CD4-positive, alpha-beta memory T cell (primary cell): ENCODE results near the gene KRT7. TPM values are rescaled to one million over a fixed set of nuclear protein-coding genes. Genes with fewer than 3 reads are reported as not detected.
"Not testable (repeated sequence)": the region's sequence is repeated elsewhere in the genome, so short reads cannot be mapped to it uniquely, and the experiment has no call there.

Experiments used
- CTCF ChIA-PET: fragments of 350-600 bp; sonication (Branson Sonifier 250); formaldehyde crosslinking; loops from one replicate; lab custom pipeline; 2021; ENCODE audit warnings: inconsistent platforms; ENCODE audit not compliant: partially characterized antibody; lab: Charles Lee
- POLR2A ChIA-PET: fragments of 350-600 bp; sonication (Branson Sonifier 250); formaldehyde crosslinking; loops from one replicate; lab custom pipeline; 2021; ENCODE audit not compliant: partially characterized antibody; lab: Charles Lee
- DNase-seq, 5 donors: peaks; one replicate each; pipeline versions ENCODE4 v3.0.0 to v3.0.0-alpha.2; 2020 to 2022; ENCODE audit warnings: mixed read lengths in 1 of 5
- H3K27ac ChIP-seq: one replicate; pipeline ENCODE4 v1.7.0; 2013; ENCODE audit warnings: low read depth, low read length
- H3K27me3 ChIP-seq: 2 replicates; pipeline ENCODE4 v1.7.0; 2013; ENCODE audit warnings: mild to moderate bottlenecking, low read length, moderate library complexity; ENCODE audit not compliant: insufficient read depth
- H3K36me3 ChIP-seq: 2 replicates; pipeline ENCODE4 v1.7.0; 2013; ENCODE audit warnings: mild to moderate bottlenecking, low read length, moderate library complexity; ENCODE audit not compliant: insufficient read depth
- H3K4me1 ChIP-seq: 2 replicates; pipeline ENCODE4 v1.7.0; 2013; ENCODE audit warnings: mild to moderate bottlenecking, low read length, moderate library complexity; ENCODE audit not compliant: insufficient read depth
- H3K4me3 ChIP-seq, 2 donors: one replicate each; pipeline ENCODE4 v1.7.0; 2013; ENCODE audit warnings: low read length in 2 of 2, mild to moderate bottlenecking in 1 of 2
- H3K9me3 ChIP-seq, 2 donors: one replicate each; pipeline ENCODE4 v1.7.0; 2013; ENCODE audit warnings: low read length in 2 of 2, control low read depth in 1 of 2; ENCODE audit not compliant: control insufficient read depth in 1 of 2
- H3K27ac Mint-ChIP-seq, 7 donors: one replicate each; pipeline ENCODE4 v1.8.0; 2020 to 2021; ENCODE audit warnings: mixed read lengths in 7 of 7, mild to moderate bottlenecking in 6 of 7, inconsistent platforms in 3 of 7, moderate library complexity in 3 of 7
- H3K27me3 Mint-ChIP-seq, 2 donors: one replicate each; pipeline ENCODE4 v1.8.0; 2020 to 2021; ENCODE audit warnings: mixed read lengths in 2 of 2
- H3K36me3 Mint-ChIP-seq, 2 donors: one replicate each; pipeline ENCODE4 v1.8.0; 2020 to 2021; ENCODE audit warnings: mixed read lengths in 2 of 2, inconsistent platforms in 1 of 2, mild to moderate bottlenecking in 1 of 2
- H3K4me1 Mint-ChIP-seq, 4 donors: one replicate each; pipeline ENCODE4 v1.8.0; 2020 to 2021; ENCODE audit warnings: mixed read lengths in 4 of 4, mild to moderate bottlenecking in 1 of 4
- H3K4me3 Mint-ChIP-seq, 8 donors: one replicate each; pipeline ENCODE4 v1.8.0; 2020 to 2021; ENCODE audit warnings: mixed read lengths in 8 of 8, mild to moderate bottlenecking in 7 of 8, moderate library complexity in 6 of 8, inconsistent platforms in 3 of 8
- H3K9me3 Mint-ChIP-seq, 8 donors: one replicate each; pipeline ENCODE4 v1.8.0; 2020 to 2021; ENCODE audit warnings: mixed read lengths in 8 of 8, mild to moderate bottlenecking in 5 of 8, inconsistent platforms in 3 of 8, moderate library complexity in 1 of 8
- intact Hi-C: fragments of 100-400 bp; cut with micrococcal nuclease; formaldehyde crosslinking; loops from one replicate; pipeline ENCODE4 v1.15.1; 2023
- polyA plus RNA-seq, 2 donors: library from polyadenylated mRNA; unstranded; fragments of 300-500 nt; fragmentation: Illumina TruSeq; gene quantifications; one replicate each; pipeline ENCODE4 v1.2.3, GENCODE V29; 2021
- total RNA-seq, 2 experiments: library from RNA; stranded (reverse); gene quantifications; one replicate each; pipeline ENCODE4 v1.2.3, GENCODE V29; 2021

The KRT7 gene
- total and polyA plus RNA-seq, 4 experiments from 2014 or later, result not detected

DNA sequence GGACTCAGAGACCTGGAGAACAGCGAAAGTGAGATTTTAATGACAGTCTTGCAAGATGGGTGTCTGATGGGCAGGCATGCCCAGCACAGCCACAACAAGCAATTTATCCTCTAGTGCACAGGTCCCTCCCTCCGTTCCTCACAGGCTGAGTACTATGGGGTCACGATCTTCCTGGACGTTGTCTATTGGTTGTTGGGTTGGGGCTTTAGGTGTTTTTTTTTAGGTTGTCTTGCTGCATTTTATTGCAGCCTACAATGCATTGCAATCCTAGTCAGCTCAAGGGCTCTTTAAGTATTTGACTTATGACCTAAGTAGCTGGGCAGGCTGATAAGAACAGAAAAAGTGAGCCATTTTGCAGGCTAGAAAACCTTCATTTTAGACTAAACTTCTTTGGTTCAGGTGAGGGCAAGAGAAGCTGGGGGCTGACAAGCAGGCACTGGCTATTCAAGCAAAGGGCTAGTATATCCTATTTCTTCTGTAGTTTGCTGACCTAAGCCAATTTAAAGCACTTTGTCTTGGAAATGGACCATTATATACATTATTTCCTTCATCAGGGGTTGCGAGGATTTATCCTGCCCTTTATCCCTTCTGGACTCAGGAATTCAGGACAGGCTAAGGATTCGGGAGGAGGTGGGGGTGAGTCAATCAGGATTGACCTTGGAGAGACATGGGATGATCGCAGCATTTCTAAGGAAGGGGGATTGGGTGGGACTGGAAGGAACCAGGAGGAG lies 6.0 kb downstream of the KRT7 start:
- Histone ChIP-seq H3K9me3 (no peaks in the 10 kb centered on the region), H3K27ac (no peak overlapping the region), H3K36me3 (no peaks in the 10 kb centered on the region), H3K4me1 (peaks cover 14% of the 10 kb centered on the region), H3K4me3 (no peak overlapping the region), H3K27me3 (no peaks in the 10 kb centered on the region)
- POLR2A ChIA-PET, result no interaction called here
- intact Hi-C loops, result no loop called here
- CTCF ChIA-PET, result no interaction called here
- Mint-ChIP-seq H3K4me1 (peaks cover 5 to 9% (median 8%) of the 10 kb centered on the region in 4 donors), H3K27me3 (peaks cover 13 to 14% of the 10 kb centered on the region in 2 donors), H3K9me3 (peaks cover 0 to 2% (median 0%) of the 10 kb centered on the region in 8 donors), H3K27ac (no peak overlapping the region), H3K36me3 (no peaks in the 10 kb centered on the region), H3K4me3 (no peak overlapping the region)
- no peak for DNase-seq

DNA sequence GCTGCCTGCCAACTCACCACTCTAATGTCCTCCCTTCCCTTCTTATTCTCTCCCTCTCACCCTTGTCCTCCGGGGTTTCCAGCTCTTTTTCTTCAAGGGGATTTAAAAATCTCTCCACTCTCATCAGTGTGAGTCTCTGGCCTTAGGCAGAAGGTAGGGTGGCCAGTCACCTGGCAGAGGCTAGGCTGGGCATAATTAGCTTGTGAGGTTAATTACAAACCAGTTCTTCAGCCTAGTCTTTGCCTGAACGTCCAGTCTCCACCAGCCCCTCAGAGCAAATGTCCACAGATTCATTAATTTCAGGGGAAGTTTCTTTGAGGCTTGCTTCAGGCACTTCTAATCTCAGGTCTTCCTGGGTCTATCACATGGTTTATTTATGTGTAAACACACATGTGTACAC lies 6.7 kb downstream of the KRT7 start:
- ChIA-PET CTCF (no interaction called here), POLR2A (interaction anchor here (0.9 kb wide), 1 partner anchor 15 kb away, joined by 4 read pairs; no protein-coding TSS in a partner anchor)
- Histone ChIP-seq H3K9me3 (no peaks in the 10 kb centered on the region), H3K36me3 (no peaks in the 10 kb centered on the region), H3K27me3 (no peaks in the 10 kb centered on the region), H3K27ac (no peak overlapping the region), H3K4me1 (peaks cover 19% of the 10 kb centered on the region), H3K4me3 (no peak overlapping the region)
- intact Hi-C loops, result no loop called here
- H3K27me3 Mint-ChIP-seq, result peaks cover 8 to 9% of the 10 kb centered on the region in 2 donors
- H3K4me1 Mint-ChIP-seq, result peaks cover 9 to 15% (median 13%) of the 10 kb centered on the region in 4 donors
- no peak overlapping the region for H3K27ac Mint-ChIP-seq
- DNase-seq, result no peak
- no peaks in the 10 kb centered on the region for H3K36me3 Mint-ChIP-seq
- peaks cover 0 to 2% (median 0%) of the 10 kb centered on the region in 8 donors for H3K9me3 Mint-ChIP-seq
- H3K4me3 Mint-ChIP-seq, result no peak overlapping the region

DNA sequence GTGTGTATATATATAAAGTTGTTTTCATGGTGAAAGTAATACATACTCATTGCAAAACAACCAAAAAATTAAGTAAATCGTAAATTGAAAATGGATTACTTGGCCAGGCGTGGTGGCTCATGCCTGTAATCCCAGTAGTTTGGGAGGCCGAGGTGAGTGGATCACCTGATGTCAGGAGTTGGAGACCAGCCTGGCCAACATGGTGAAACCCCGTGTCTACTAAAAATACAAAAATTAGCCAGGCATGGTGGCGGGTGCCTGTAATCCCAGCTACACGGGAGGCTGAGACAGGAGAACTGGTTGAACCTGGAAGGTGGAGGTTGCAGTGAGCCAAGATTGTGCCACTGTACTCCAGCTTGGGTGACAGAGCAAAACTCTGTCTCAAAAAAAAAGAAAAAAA lies 7.2 kb downstream of the KRT7 start:
- H3K9me3 Mint-ChIP-seq, intact Hi-C loops: not testable (repeated sequence)

DNA sequence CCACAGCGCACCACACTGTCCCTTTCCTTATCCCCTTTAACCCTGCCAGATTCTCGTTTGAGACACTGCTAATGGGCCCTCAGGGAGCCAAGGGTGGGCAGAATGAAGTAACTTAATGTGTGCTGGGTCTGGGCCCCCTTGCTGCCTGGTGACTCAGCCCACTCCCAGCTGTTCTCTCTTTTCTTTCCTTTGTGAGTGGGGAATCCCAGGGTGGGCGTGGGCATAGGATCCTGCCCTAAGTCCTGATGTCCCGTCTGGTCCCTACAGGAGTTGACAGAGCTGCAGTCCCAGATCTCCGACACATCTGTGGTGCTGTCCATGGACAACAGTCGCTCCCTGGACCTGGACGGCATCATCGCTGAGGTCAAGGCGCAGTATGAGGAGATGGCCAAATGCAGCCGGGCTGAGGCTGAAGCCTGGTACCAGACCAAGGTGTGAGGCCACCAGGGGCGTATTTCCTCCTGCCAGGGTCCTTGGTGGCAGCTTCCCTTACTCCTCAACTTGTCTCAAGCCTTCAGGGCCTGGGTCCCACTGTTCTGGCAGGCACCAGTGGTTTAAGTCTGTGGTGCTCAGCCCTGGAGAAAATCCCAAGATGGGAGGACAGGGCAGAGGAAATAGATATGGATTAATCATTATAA lies 8.3 kb downstream of the KRT7 start:
- H3K4me3 Mint-ChIP-seq, result no peak overlapping the region
- H3K9me3 ChIP-seq, result no peaks in the 10 kb centered on the region
- peaks cover 4 to 5% of the 10 kb centered on the region in 2 donors for H3K27me3 Mint-ChIP-seq
- H3K27me3 ChIP-seq, result no peaks in the 10 kb centered on the region
- no peaks in the 10 kb centered on the region for H3K36me3 ChIP-seq
- ChIA-PET POLR2A (no interaction called here), CTCF (no interaction called here)
- intact Hi-C loops, result no loop called here
- H3K27ac Mint-ChIP-seq, result no peak overlapping the region
- peaks cover 0 to 2% (median 0%) of the 10 kb centered on the region in 8 donors for H3K9me3 Mint-ChIP-seq
- H3K4me3 ChIP-seq, result no peak overlapping the region
- no peak overlapping the region for H3K27ac ChIP-seq
- DNase-seq, result no peak
- peaks cover 9 to 29% (median 13%) of the 10 kb centered on the region in 4 donors for H3K4me1 Mint-ChIP-seq
- H3K36me3 Mint-ChIP-seq, result no peaks in the 10 kb centered on the region
- H3K4me1 ChIP-seq, result peaks cover 19% of the 10 kb centered on the region

More for the DNA sequence above, 7.2 kb downstream of the KRT7 start:
- H3K36me3 Mint-ChIP-seq, H3K27ac Mint-ChIP-seq, H3K27me3 ChIP-seq, H3K4me3 Mint-ChIP-seq, H3K36me3 ChIP-seq, H3K4me3 ChIP-seq, H3K27me3 Mint-ChIP-seq, CTCF ChIA-PET, H3K27ac ChIP-seq, DNase-seq, H3K9me3 ChIP-seq: not testable (repeated sequence)
- peaks cover 19% of the 10 kb centered on the region for H3K4me1 ChIP-seq
- H3K4me1 Mint-ChIP-seq, result peaks cover 9 to 20% (median 13%) of the 10 kb centered on the region in 4 donors
- POLR2A ChIA-PET, result interaction anchor here (0.9 kb wide), 1 partner anchor 14 kb away, joined by 4 read pairs; no protein-coding TSS in a partner anchor

DNA sequence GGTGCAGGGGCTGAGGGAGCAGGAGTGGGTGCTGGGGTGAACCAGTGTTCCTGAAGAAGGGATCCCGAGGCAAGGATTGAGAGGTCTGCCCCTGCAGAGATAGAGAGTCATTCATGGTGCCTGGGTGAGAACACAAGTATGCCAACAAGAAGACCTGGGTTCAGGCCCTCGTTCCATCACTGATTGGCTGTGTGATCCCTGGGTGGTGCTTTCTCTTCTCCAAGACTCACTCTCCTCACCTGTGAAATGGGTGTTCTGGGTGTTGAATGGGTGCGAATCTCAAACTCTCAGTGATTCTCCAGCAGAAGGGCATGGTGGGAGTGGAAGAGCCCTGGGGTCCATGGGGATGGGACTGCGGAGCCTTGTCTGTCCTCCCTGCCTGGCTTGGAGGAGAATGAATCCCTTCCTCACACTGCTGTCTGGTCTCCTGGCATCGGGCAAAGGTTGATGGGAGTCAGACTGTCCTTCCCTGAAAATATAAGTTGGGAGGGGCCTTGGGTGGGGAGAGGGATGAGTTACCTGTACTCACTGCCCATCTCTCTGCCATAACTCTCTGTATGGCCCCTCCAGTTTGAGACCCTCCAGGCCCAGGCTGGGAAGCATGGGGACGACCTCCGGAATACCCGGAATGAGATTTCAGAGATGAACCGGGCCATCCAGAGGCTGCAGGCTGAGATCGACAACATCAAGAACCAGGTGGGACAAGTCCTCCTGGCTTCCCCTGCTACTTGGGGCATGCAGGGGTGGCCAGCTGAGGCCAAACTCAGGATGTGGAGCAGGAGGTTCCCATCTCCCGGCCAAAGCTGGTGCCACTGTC lies 9.6 kb downstream of the KRT7 start:
- no peak overlapping the region for H3K4me3 ChIP-seq
- Mint-ChIP-seq H3K4me3 (peak overlapping the region in 1 of 8 donors; percentile 4), H3K27ac (no peak overlapping the region), H3K9me3 (peaks cover 0 to 2% (median 0%) of the 10 kb centered on the region in 8 donors), H3K27me3 (peaks cover 2 to 4% of the 10 kb centered on the region in 2 donors), H3K36me3 (no peaks in the 10 kb centered on the region), H3K4me1 (peaks cover 9 to 37% (median 13%) of the 10 kb centered on the region in 4 donors)
- no peaks in the 10 kb centered on the region for H3K9me3 ChIP-seq
- H3K4me1 ChIP-seq, result peaks cover 19% of the 10 kb centered on the region
- no peaks in the 10 kb centered on the region for H3K27me3 ChIP-seq
- no peak for DNase-seq
- POLR2A ChIA-PET, result no interaction called here
- no peaks in the 10 kb centered on the region for H3K36me3 ChIP-seq
- intact Hi-C loops, result no loop called here
- CTCF ChIA-PET, result no interaction called here
- no peak overlapping the region for H3K27ac ChIP-seq

DNA sequence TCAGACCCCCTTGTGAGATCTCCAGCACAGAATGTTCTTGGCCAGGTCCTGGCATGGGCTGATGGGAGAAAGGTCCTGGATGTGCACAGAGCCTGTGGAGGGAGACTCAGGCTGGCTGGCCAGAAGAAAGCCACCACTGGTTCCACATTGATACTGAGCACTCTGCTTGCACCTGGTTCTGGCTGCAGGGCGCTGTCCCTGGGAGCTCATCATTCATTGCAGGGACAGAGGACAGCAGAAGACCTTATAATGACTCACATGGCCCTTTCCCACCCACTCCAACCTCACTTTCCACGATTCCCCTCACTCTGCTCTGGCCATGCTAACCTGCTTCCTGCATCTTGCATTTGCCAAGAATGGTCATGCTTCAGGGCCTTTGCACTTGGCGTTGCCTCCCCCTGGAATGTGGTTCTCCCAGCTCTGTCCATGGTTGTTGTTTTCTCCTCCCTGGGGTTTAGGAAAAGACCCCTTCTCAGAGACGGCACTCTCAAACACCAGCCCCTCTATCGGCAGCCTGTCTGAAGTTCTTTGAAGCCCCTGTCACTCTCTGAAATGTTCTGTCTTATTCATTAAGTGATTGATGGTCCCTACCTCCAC lies 10.3 kb downstream of the KRT7 start:
- Mint-ChIP-seq H3K27ac (peak overlapping the region; percentile 24 to 93 (median 88)), H3K4me1 (peaks cover 9 to 41% (median 13%) of the 10 kb centered on the region in 4 donors), H3K27me3 (peaks cover 2 to 7% of the 10 kb centered on the region in 2 donors), H3K9me3 (peaks cover 0 to 2% (median 0%) of the 10 kb centered on the region in 8 donors), H3K4me3 (peak overlapping the region in 1 of 8 donors; percentile 5), H3K36me3 (no peaks in the 10 kb centered on the region)
- ChIA-PET CTCF (interaction anchor here (3.1 kb wide), 1 partner anchor 35 kb away, joined by 12 read pairs; no protein-coding TSS in a partner anchor), POLR2A (no interaction called here)
- intact Hi-C loops, result no loop called here
- H3K27me3 ChIP-seq, result no peaks in the 10 kb centered on the region
- H3K36me3 ChIP-seq, result no peaks in the 10 kb centered on the region
- no peak for DNase-seq
- no peaks in the 10 kb centered on the region for H3K9me3 ChIP-seq
- no peak overlapping the region for H3K4me3 ChIP-seq
- peaks cover 19% of the 10 kb centered on the region for H3K4me1 ChIP-seq
- peak overlapping the region; percentile 32 for H3K27ac ChIP-seq
